Measurements from ENCODE around the gene ITPRID1. TPM values are rescaled to one million over a fixed set of nuclear protein-coding genes. Genes with fewer than 3 reads are reported as not detected.

The ITPRID1 gene
- total RNA-seq, 2 experiments from 2014 or later = not detected

GRCh38 chr7:31545549-31545948, 31.7 kb downstream of the ITPRID1 start:
- Histone ChIP-seq H3K36me3 (ENCODE audit: insufficient read depth, low read length) (no peaks in the 10 kb centered on the region), H3K4me1 (ENCODE audit: insufficient read depth, low read length) (no peaks in the 10 kb centered on the region), H3K4me3 (ENCODE audit: low read length) (no peak overlapping the region), H3K27ac (ENCODE audit: low read depth in 1 of 2, low read length in 2 of 2) (no peak overlapping the region), H3K9me3 (ENCODE audit: control insufficient read depth in 1 of 2, insufficient read depth in 1 of 2, low read length in 2 of 2) (no peaks in the 10 kb centered on the region), H3K27me3 (ENCODE audit: control insufficient read depth in 1 of 2, insufficient read depth in 2 of 2, low read length in 2 of 2) (no peaks in the 10 kb centered on the region)
- intact Hi-C loops (cut with DNase I, micrococcal nuclease) = no loop called here
- Mint-ChIP-seq H3K4me3 (no peak overlapping the region), H3K36me3 (ENCODE audit: low read depth) (no peaks in the 10 kb centered on the region), H3K27me3 (no peaks in the 10 kb centered on the region), H3K9me3 (no peaks in the 10 kb centered on the region), H3K4me1 (ENCODE audit: low read depth) (no peaks in the 10 kb centered on the region), H3K27ac (no peak overlapping the region)
- ChIA-PET POLR2A (no interaction called here), CTCF (no interaction called here)
- TF ChIP-seq, protein P1, sequence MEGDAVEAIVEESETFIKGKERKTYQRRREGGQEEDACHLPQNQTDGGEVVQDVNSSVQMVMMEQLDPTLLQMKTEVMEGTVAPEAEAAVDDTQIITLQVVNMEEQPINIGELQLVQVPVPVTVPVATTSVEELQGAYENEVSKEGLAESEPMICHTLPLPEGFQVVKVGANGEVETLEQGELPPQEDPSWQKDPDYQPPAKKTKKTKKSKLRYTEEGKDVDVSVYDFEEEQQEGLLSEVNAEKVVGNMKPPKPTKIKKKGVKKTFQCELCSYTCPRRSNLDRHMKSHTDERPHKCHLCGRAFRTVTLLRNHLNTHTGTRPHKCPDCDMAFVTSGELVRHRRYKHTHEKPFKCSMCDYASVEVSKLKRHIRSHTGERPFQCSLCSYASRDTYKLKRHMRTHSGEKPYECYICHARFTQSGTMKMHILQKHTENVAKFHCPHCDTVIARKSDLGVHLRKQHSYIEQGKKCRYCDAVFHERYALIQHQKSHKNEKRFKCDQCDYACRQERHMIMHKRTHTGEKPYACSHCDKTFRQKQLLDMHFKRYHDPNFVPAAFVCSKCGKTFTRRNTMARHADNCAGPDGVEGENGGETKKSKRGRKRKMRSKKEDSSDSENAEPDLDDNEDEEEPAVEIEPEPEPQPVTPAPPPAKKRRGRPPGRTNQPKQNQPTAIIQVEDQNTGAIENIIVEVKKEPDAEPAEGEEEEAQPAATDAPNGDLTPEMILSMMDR (IDR thresholded peaks at IDR 0.05) = no peak
- ATAC-seq (ENCODE audit: poor library complexity) (no peak), DNase-seq (no peak)

GRCh38 chr7:31549611-31550010, 35.7 kb downstream of the ITPRID1 start:
- Mint-ChIP-seq H3K27ac (no peak overlapping the region), H3K36me3 (ENCODE audit: low read depth) (no peaks in the 10 kb centered on the region), H3K9me3 (peaks cover 2% of the 10 kb centered on the region), H3K4me3 (no peak overlapping the region), H3K4me1 (ENCODE audit: low read depth) (no peaks in the 10 kb centered on the region), H3K27me3 (no peaks in the 10 kb centered on the region)
- no peaks in the 10 kb centered on the region for H3K27me3 ChIP-seq (ENCODE audit: control insufficient read depth in 1 of 2, insufficient read depth in 2 of 2, low read length in 2 of 2)
- CTCF ChIA-PET = no interaction called here
- POLR2A ChIA-PET = no interaction called here
- H3K4me1 ChIP-seq (ENCODE audit: insufficient read depth, low read length) = no peaks in the 10 kb centered on the region
- H3K36me3 ChIP-seq (ENCODE audit: insufficient read depth, low read length) = no peaks in the 10 kb centered on the region
- intact Hi-C loops (cut with DNase I, micrococcal nuclease) = no loop called here
- TF ChIP-seq, protein P1 (IDR thresholded peaks at IDR 0.05) = no peak
- ATAC-seq (ENCODE audit: poor library complexity) (no peak), DNase-seq (no peak)
- H3K9me3 ChIP-seq (ENCODE audit: control insufficient read depth in 1 of 2, insufficient read depth in 1 of 2, low read length in 2 of 2) = peaks cover 0 to 6% of the 10 kb centered on the region in 2 experiments
- no peak overlapping the region for H3K4me3 ChIP-seq (ENCODE audit: low read length)
- no peak overlapping the region for H3K27ac ChIP-seq (ENCODE audit: low read depth in 1 of 2, low read length in 2 of 2)

DNA sequence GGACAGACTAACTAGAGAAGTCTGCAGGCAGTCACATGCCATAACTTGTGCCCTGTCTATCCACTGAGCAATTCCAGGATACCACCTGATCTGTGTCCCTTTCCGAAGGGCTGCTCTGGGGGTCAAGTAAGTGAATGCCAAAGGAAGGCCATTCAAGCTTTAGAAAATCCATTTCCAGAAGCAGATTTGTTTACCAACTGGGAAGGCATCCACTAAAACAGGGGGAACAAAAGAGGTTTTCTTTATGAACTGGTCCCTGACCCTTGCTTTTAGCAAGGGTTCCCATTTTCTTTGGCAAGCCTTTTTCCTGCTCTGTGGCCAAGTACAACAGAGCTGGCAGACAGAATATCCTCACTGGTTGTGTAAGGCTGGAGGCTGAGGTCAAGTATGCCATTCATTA, 36.5 kb downstream of the ITPRID1 start:
- no peak for ATAC-seq (ENCODE audit: poor library complexity)
- H3K9me3 Mint-ChIP-seq = peaks cover 2% of the 10 kb centered on the region
- H3K9me3 ChIP-seq (ENCODE audit: control insufficient read depth in 1 of 2, insufficient read depth in 1 of 2, low read length in 2 of 2) = peaks cover 0 to 6% of the 10 kb centered on the region in 2 experiments
- intact Hi-C loops (cut with DNase I, micrococcal nuclease) = no loop called here
- POLR2A ChIA-PET = no interaction called here
- H3K4me3 Mint-ChIP-seq = no peak overlapping the region
- TF ChIP-seq, protein P1 (IDR thresholded peaks at IDR 0.05) = no peak
- CTCF ChIA-PET = no interaction called here
- no peaks in the 10 kb centered on the region for H3K27me3 ChIP-seq (ENCODE audit: control insufficient read depth in 1 of 2, insufficient read depth in 2 of 2, low read length in 2 of 2)
- H3K27ac ChIP-seq (ENCODE audit: low read depth in 1 of 2, low read length in 2 of 2) = no peak overlapping the region
- no peaks in the 10 kb centered on the region for H3K27me3 Mint-ChIP-seq
- H3K36me3 ChIP-seq (ENCODE audit: insufficient read depth, low read length) = no peaks in the 10 kb centered on the region
- no peaks in the 10 kb centered on the region for H3K4me1 Mint-ChIP-seq (ENCODE audit: low read depth)
- H3K4me3 ChIP-seq (ENCODE audit: low read length) = no peak overlapping the region
- no peak for DNase-seq
- no peak overlapping the region for H3K27ac Mint-ChIP-seq
- H3K4me1 ChIP-seq (ENCODE audit: insufficient read depth, low read length) = no peaks in the 10 kb centered on the region
- H3K36me3 Mint-ChIP-seq (ENCODE audit: low read depth) = no peaks in the 10 kb centered on the region

All from CD4-positive, alpha-beta T cell (primary cell).